Naive thymus-derived CD8-positive, alpha-beta T cell (primary cell): ENCODE measurements around the gene SRPK1. TPM values are rescaled to one million over a fixed set of nuclear protein-coding genes. Genes with fewer than 3 reads are reported as not detected.
"Not testable (repeated sequence)": the region's sequence is repeated elsewhere in the genome, so short reads cannot be mapped to it uniquely, and the experiment has no call there.

ENCODE experiments used
- ATAC-seq, 2 donors: fragments of 150-1000 bp; cut with Tn5 transposase in 1 of 2; sonication (Bioruptor Pico), chemical (Tn5 transposase) in 1 of 2; 1 replicate in 1 of 2; 2 replicates in 1 of 2; pipeline ENCODE4 v1.10.0; 2021; ENCODE audit warnings: mild to moderate bottlenecking in 2 of 2, moderate library complexity in 2 of 2
- POLR2A ChIA-PET: fragments of 350-600 bp; sonication (Branson Sonifier 250); formaldehyde crosslinking; loops from one replicate; lab custom pipeline; 2021; ENCODE audit warnings: antibody characterized with exemption; lab: Charles Lee
- DNase-seq, 10 donors: peaks; one replicate each; pipeline versions ENCODE4 v3.0.0 to v3.0.0-alpha.2; 2020 to 2022
- H3K27ac Mint-ChIP-seq, 10 donors: one replicate each; pipeline ENCODE4 v1.8.0; 2020 to 2022; ENCODE audit warnings: mild to moderate bottlenecking in 10 of 10, mixed read lengths in 10 of 10, moderate library complexity in 4 of 10, inconsistent platforms in 1 of 10
- H3K27me3 Mint-ChIP-seq, 5 donors: one replicate each; pipeline ENCODE4 v1.8.0; 2021 to 2022; ENCODE audit warnings: mixed read lengths in 5 of 5
- H3K36me3 Mint-ChIP-seq, 3 donors: one replicate each; pipeline ENCODE4 v1.8.0; 2020 to 2022; ENCODE audit warnings: mixed read lengths in 3 of 3, mild to moderate bottlenecking in 2 of 3, inconsistent platforms in 1 of 3
- H3K4me1 Mint-ChIP-seq, 4 donors: one replicate each; pipeline ENCODE4 v1.8.0; 2021 to 2022; ENCODE audit warnings: mixed read lengths in 4 of 4
- H3K4me3 Mint-ChIP-seq, 10 donors: one replicate each; pipeline ENCODE4 v1.8.0; 2020 to 2022; ENCODE audit warnings: mild to moderate bottlenecking in 10 of 10, mixed read lengths in 10 of 10, moderate library complexity in 6 of 10, inconsistent platforms in 1 of 10
- H3K9me3 Mint-ChIP-seq, 9 donors: one replicate each; pipeline ENCODE4 v1.8.0; 2020 to 2022; ENCODE audit warnings: mixed read lengths in 9 of 9, mild to moderate bottlenecking in 3 of 9, inconsistent platforms in 1 of 9, moderate library complexity in 1 of 9
- polyA plus RNA-seq, 3 donors: library from polyadenylated mRNA; unstranded; fragments of 300-500 nt; fragmentation: Illumina TruSeq; gene quantifications; one replicate each; pipeline ENCODE4 v1.2.3, GENCODE V29; 2021
- total RNA-seq, 8 experiments: library from RNA in 2 of 8; stranded (reverse) in 2 of 8; gene quantifications; one replicate each; pipeline ENCODE4 v1.2.3 and lab custom pipeline; 2021 to 2026

SRPK1 gene
- total and polyA plus RNA-seq, 5 experiments from 2014 or later = 28.2 to 53.4 (median 40.8) TPM

DNA sequence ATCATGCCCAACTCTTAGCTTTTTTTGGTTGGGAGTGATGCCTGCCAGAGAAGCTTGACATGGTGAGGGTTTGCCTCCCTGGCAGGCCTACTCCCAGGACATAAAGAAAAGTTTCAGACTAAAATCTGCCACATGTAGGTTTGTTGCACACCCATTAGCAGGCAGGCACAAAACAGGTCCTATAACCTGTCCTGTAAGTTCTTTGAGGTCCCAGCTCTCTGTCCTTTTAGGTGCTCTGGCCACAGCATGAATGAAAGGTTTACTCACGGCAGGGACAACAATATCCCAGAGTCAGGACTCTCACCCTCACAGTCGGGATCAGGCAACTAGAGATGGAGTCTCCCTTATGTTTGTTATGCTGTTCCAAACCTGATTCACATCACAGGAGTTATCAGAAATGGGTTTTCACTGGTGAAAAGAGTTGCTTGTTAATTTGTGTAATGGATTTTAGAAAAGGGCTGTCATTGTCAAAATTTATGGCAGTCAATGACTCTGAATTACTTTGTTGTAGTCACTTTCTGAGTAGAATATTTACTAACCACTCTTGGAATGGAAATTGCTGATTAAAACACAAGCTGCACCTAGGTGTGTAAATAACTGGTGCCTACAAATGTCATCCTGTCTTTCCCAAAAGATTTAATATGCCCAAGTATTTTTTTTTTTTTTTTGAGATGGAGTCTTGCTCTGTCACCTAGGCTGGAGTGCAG is 5.8 kb upstream of the SRPK1 start:
- DNase-seq (no peak), ATAC-seq (no peak)
- Mint-ChIP-seq H3K4me3 (no peak overlapping the region), H3K9me3 (no peaks in the 10 kb centered on the region), H3K27ac (no peak overlapping the region), H3K4me1 (peaks cover 3 to 11% (median 3%) of the 10 kb centered on the region in 4 donors), H3K36me3 (no peaks in the 10 kb centered on the region), H3K27me3 (no peaks in the 10 kb centered on the region)
- POLR2A ChIA-PET = interaction anchor here (0.6 kb wide), 1 partner anchor 1700 kb away, joined by 5 read pairs; no protein-coding TSS in a partner anchor

DNA sequence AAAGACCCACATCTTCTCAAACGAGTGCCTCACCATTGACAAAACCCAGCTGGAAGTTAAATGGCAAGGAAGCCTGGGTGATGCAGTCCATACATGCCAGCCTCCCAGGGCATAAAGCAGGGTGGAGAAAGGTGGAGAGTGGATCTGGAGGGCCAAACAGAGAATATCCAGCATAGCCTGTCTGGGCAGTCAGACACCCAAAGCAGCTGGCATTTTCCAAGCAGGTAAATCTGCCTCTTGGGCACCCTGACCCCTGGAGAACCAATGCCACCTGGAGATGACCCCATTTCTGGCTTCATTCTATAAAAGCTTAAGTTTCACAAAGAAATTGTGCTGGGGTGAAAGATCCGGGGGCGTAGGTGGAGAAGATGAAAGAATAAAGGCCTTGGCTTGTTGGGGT is 5.1 kb upstream of the SRPK1 start:
- Mint-ChIP-seq H3K36me3 (no peaks in the 10 kb centered on the region), H3K27ac (no peak overlapping the region), H3K27me3 (no peaks in the 10 kb centered on the region), H3K4me1 (peaks cover 5 to 18% (median 9%) of the 10 kb centered on the region in 4 donors), H3K9me3 (no peaks in the 10 kb centered on the region), H3K4me3 (no peak overlapping the region)
- POLR2A ChIA-PET = interaction anchor here (0.6 kb wide), 2 partner anchors 19 to 161 kb away, joined by 3 read pairs; no protein-coding TSS in a partner anchor
- DNase-seq (no peak), ATAC-seq (no peak)

DNA sequence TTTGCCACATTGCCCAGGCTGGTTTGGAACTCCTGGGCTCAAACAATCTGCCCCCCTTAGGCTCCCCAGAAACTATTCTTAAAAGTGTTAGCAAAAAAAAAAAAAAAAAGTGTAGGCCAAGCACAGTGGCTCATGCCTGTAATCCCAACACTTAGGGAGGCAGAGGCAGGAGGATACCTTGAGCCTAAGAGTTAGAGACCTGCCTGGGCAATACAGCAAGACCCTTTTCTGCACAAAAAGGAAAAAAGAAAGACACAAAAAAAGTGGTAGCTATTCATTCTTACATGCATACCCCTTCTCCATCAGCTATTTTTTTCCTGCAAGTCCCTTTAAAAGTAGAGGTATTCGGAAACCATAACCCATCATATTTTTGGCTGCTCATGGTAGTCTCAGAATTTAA is 3.2 kb upstream of the SRPK1 start:
- H3K36me3 Mint-ChIP-seq = no peaks in the 10 kb centered on the region
- no peak overlapping the region for H3K27ac Mint-ChIP-seq
- ATAC-seq = no peak
- H3K4me3 Mint-ChIP-seq = no peak overlapping the region
- POLR2A ChIA-PET = no interaction called here
- no peaks in the 10 kb centered on the region for H3K27me3 Mint-ChIP-seq
- no peaks in the 10 kb centered on the region for H3K9me3 Mint-ChIP-seq
- DNase-seq = no peak
- H3K4me1 Mint-ChIP-seq = peaks cover 11 to 31% (median 17%) of the 10 kb centered on the region in 4 donors

DNA sequence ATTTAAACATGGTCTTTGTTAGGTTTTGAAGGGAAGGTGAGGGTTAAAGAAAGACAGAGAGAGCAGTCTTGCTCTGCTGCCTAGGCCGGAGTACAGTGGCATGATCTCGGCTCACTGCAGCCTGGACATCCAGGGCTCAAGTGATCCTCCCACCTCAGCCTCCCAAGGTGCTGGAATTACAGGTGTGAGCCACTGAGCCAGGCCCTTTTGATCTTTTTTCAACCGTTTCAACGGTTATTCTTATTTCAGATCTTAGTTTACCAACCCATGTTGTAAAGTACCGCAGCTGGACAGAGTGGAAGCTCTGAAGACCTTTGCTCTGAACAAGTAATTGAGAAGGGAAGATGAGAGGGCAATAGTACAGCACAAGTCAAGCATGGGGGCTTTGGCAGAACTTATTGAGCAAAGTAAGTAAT is 1.2 kb upstream of the SRPK1 start:
- ATAC-seq (no peak), DNase-seq (no peak)
- H3K36me3 Mint-ChIP-seq = peaks cover 0 to 1% (median 0%) of the 10 kb centered on the region in 3 donors
- POLR2A ChIA-PET = interaction anchor here (0.6 to 1.0 kb wide), 3 partner anchors 239 to 1064 kb away, joined by 3 to 7 read pairs (median 4); partner anchors contain the start of gene MTCH1
- peaks cover 18 to 51% (median 34%) of the 10 kb centered on the region in 4 donors for H3K4me1 Mint-ChIP-seq
- H3K4me3 Mint-ChIP-seq = peak overlapping the region in 7 of 10 donors; percentile 85 to 96 (median 90)
- no peaks in the 10 kb centered on the region for H3K9me3 Mint-ChIP-seq
- H3K27me3 Mint-ChIP-seq = no peaks in the 10 kb centered on the region
- peak overlapping the region in 4 of 10 donors; percentile 8 to 84 (median 36) for H3K27ac Mint-ChIP-seq

DNA sequence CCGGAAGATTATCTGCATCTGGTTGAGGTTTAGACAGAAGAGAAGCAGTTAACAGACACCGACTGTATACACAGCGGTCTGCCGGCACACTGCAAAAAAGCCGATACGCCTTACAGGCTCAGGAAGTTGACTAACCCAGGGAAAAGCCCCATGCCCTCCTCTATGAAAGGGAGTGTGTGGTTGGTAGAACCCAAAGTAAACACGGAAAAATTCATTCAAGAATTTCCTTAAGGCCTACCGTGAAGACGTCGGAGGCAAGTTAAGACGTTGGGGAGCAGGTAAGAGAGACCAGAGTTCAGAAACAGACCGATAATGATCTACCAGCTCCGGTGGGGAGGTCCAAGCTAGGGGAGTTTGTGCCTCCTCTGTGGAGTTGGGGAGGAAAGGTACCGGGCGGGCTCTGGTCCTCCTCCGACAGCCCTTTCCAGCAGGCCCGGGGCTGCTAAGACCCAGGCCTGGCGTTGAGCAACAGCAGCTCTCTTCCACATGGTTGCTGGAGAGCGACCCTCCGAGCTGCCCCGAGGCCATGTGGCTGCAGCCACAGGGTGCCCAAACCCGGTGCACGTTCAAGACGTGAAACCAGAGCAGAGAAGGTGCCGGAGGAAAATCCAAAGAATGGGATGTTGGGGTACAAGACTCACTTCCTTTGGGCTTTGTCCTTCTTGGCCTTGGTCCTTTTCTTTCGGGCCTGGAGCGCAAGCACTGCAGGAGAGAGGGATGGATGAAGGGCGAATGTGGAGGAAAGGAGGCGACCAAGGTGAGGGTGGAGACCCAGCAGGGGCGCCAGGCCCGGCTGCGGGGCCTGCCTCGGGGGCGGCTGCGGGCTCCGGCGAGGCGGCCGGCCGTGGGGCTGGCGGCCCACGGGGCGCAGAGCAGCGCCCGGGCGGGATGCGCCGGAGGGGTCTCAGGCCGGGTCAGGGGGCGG is 809 bp downstream of the SRPK1 start:
- Mint-ChIP-seq H3K27me3 (no peaks in the 10 kb centered on the region), H3K27ac (peak overlapping the region; percentile 88 to 96 (median 90)), H3K4me1 (peaks cover 20 to 58% (median 37%) of the 10 kb centered on the region in 4 donors), H3K4me3 (peak overlapping the region; percentile 85 to 99 (median 96)), H3K36me3 (peaks cover 0 to 14% (median 0%) of the 10 kb centered on the region in 3 donors), H3K9me3 (no peaks in the 10 kb centered on the region)
- peak; percentile 57 to 63 for ATAC-seq
- DNase-seq = peak in 8 of 10 donors; percentile 18 to 47 (median 31)
- POLR2A ChIA-PET = no interaction called here

DNA sequence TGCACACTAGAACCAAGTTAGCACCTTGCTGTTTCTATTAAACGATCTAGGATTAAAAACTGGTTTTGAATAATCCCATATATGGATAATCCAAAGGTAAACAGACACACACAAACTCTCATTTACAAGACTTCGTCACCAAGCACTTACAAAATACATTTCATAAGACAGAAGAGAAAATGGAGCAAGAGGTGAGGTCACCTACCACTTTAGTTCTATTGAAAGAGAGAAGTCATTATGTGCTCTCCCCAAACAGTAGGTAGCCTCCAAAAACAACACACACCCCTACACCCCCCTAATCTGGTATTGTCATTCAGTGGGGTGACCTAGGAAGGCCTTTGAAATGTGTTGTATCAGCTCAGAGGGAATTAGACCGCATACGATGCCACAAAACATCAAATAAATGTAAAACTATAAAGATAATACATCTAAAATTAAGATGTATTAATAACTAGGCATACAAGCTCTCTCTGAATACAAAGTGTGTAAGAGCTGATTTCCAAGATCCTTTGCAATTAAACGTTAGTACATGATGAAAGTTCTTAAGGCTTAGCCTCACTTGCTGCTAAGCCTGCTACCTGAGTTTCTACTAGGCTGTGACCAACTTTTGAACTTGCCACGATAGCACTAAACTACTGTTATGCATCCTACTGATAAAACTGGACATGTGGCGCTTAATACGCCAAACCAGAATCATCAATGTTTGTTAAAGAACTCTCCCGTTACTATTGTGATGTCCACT is 1.6 kb downstream of the SRPK1 start:
- H3K36me3 Mint-ChIP-seq = peaks cover 0 to 21% (median 0%) of the 10 kb centered on the region in 3 donors
- no peaks in the 10 kb centered on the region for H3K27me3 Mint-ChIP-seq
- H3K4me3 Mint-ChIP-seq = peak overlapping the region; percentile 85 to 99 (median 96)
- H3K27ac Mint-ChIP-seq = peak overlapping the region; percentile 88 to 96 (median 90)
- peak in 1 of 10 donors; percentile 15 for DNase-seq
- no peaks in the 10 kb centered on the region for H3K9me3 Mint-ChIP-seq
- POLR2A ChIA-PET = no interaction called here
- ATAC-seq = peak; percentile 26 to 34
- H3K4me1 Mint-ChIP-seq = peaks cover 20 to 58% (median 37%) of the 10 kb centered on the region in 4 donors

DNA sequence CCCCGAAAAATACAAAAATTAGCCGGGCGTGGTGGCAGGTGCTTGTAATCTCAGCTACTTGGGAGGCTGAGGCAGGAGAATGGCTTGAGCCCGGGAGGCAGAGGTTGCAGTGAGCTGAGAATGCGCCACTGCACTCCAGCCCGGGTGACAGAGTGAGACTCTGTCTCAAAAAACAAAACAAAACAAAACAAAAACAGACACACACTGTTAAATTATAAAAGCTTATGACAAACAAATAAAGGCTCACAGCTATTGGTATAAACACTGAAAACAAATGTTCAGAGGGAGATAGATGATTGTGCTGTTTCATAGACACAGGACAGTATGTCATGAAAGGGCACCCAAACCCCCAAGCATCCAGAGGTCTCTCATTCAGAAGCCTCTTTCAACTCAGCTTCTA is 4.0 kb downstream of the SRPK1 start:
- peak overlapping the region in 2 of 10 donors; percentile 3 to 4 for H3K4me3 Mint-ChIP-seq
- ATAC-seq, H3K27me3 Mint-ChIP-seq, DNase-seq, POLR2A ChIA-PET, H3K9me3 Mint-ChIP-seq: not testable (repeated sequence)
- H3K4me1 Mint-ChIP-seq = peaks cover 18 to 49% (median 38%) of the 10 kb centered on the region in 4 donors
- peaks cover 0 to 43% (median 10%) of the 10 kb centered on the region in 3 donors for H3K36me3 Mint-ChIP-seq
- peak overlapping the region in 5 of 10 donors; percentile 26 to 73 (median 35) for H3K27ac Mint-ChIP-seq

DNA sequence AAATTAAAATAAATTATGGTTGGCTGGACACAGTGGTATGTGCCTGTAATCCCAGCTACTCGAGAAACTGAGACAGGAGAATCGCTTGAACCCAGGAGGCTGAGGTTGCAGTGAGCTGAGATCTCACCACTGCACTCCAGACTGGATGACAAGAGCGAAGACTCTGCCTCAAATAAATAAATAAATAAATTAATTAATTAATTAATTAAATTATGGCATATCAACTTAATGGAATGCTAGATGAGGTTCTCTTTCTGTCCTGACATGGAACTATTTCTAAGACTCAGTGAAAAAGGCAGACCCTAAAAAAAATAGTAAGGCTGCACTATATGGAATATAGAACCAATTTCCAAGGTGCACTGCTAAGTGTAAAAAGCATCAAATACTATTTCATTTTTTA is 4.8 kb downstream of the SRPK1 start:
- Mint-ChIP-seq H3K4me1 (peaks cover 15 to 40% (median 31%) of the 10 kb centered on the region in 4 donors), H3K36me3 (peaks cover 2 to 50% (median 16%) of the 10 kb centered on the region in 3 donors), H3K27ac (no peak overlapping the region), H3K9me3 (peaks cover 0 to 1% (median 0%) of the 10 kb centered on the region in 9 donors), H3K4me3 (no peak overlapping the region), H3K27me3 (no peaks in the 10 kb centered on the region)
- POLR2A ChIA-PET = interaction anchor here (0.7 kb wide), 1 partner anchor 182 kb away, joined by 6 read pairs; no protein-coding TSS in a partner anchor
- ATAC-seq (no peak), DNase-seq (no peak)

DNA sequence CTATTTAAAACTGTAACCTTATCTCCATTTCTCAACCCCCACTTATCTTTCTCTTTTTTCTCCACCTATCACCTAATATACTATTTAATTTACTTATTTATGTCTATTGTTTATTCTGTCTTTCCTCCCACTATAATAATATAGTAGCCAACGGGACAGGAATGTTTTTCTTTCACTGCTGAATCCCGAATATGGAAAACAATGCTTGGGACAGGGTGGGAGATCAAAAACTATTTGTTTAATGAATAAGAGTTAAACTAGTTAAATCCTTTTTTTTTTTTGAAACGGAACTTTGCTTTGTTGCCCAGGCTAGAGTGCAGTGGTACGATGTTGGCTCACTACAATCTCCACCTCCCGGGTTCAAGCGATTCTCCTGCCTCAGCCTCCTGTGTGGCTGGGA is 6.4 kb downstream of the SRPK1 start:
- no peak for DNase-seq
- Mint-ChIP-seq H3K27me3 (no peaks in the 10 kb centered on the region), H3K27ac (peak overlapping the region in 1 of 10 donors; percentile 41), H3K36me3 (peaks cover 6 to 62% (median 31%) of the 10 kb centered on the region in 3 donors), H3K4me1 (peaks cover 11 to 31% (median 25%) of the 10 kb centered on the region in 4 donors), H3K4me3 (no peak overlapping the region), H3K9me3 (peaks cover 0 to 13% (median 3%) of the 10 kb centered on the region in 9 donors)
- no peak for ATAC-seq
- POLR2A ChIA-PET = no interaction called here

DNA sequence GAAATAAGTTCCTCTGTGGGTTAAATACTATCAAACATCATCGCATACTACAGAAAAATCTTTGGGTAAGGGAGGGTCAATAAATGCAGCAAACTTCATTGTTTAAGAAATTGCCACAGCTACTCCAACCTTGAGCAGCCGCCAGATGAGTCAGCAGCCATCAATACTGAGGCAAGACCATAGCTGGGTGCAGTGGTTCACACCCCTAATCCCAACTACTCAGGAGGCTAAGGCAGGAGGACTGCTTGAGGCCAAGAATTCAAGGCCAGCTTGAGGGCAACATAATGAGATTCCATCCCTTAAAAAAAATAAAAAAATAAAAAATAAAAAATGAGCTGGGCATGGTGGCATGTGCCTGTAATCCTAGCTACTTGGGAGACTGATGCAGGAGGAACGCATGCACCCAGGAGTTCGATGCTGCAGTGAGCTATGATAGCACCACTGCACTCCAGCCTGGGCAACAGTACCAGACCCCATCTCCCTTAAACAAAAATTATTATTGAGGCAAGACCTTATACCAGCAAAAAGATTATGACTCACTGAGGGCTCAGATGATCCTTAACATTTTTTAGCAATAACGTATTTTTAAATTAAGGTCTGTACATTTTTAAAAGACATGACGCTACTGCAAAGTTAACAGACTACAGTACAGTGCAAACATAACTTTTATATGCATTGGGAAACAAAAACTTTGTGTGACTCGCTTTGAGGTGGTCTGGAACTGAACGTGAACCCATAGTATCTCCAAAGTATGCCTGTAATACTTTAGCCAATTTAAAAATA is 8.8 kb downstream of the SRPK1 start:
- H3K27me3 Mint-ChIP-seq = no peaks in the 10 kb centered on the region
- peaks cover 21 to 82% (median 48%) of the 10 kb centered on the region in 3 donors for H3K36me3 Mint-ChIP-seq
- DNase-seq = no peak
- no peak overlapping the region for H3K4me3 Mint-ChIP-seq
- no peak for ATAC-seq
- H3K9me3 Mint-ChIP-seq = peaks cover 0 to 31% (median 14%) of the 10 kb centered on the region in 9 donors
- peaks cover 1 to 15% (median 8%) of the 10 kb centered on the region in 4 donors for H3K4me1 Mint-ChIP-seq
- POLR2A ChIA-PET = no interaction called here
- H3K27ac Mint-ChIP-seq = no peak overlapping the region

DNA sequence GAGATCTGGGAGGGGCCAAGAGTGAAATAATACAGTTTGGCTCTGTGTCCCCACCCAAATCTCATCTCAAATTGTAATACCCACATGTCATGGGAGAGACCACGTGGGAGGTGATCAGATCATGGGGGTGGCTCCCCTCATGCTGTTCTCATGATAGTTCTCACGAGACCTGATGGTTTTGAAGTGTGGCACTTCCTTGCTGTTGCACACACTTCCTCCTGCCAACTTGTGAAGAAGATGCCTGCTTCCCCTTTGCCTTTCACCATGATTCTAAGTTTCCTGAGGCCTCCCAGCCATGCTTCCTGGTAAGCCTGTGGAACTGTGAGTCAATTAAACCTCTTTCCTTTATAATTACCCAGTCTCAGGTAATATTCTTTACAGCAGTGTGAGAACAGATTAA is 11.3 kb downstream of the SRPK1 start:
- Mint-ChIP-seq H3K4me1 (peaks cover 2 to 22% (median 7%) of the 10 kb centered on the region in 4 donors), H3K36me3 (peaks cover 21 to 77% (median 48%) of the 10 kb centered on the region in 3 donors), H3K4me3 (peak overlapping the region in 1 of 10 donors; percentile 18), H3K9me3 (peaks cover 0 to 31% (median 14%) of the 10 kb centered on the region in 9 donors)
- H3K27ac Mint-ChIP-seq, ATAC-seq, DNase-seq, POLR2A ChIA-PET, H3K27me3 Mint-ChIP-seq: not testable (repeated sequence)
